HG02981 (cell line): ENCODE data around the gene GANAB.
"Not testable (repeated sequence)": the region's sequence is repeated elsewhere in the genome, so short reads cannot be mapped to it uniquely, and the experiment has no call there.

ENCODE experiments used
- ATAC-seq: cut with Tn5 transposase; IDR thresholded peaks from one replicate; pipeline ENCODE4 v1.9.1; 2021; ENCODE audit warnings: mild to moderate bottlenecking, moderate library complexity; ENCODE audit not compliant: unreplicated experiment

Gene GANAB

DNA sequence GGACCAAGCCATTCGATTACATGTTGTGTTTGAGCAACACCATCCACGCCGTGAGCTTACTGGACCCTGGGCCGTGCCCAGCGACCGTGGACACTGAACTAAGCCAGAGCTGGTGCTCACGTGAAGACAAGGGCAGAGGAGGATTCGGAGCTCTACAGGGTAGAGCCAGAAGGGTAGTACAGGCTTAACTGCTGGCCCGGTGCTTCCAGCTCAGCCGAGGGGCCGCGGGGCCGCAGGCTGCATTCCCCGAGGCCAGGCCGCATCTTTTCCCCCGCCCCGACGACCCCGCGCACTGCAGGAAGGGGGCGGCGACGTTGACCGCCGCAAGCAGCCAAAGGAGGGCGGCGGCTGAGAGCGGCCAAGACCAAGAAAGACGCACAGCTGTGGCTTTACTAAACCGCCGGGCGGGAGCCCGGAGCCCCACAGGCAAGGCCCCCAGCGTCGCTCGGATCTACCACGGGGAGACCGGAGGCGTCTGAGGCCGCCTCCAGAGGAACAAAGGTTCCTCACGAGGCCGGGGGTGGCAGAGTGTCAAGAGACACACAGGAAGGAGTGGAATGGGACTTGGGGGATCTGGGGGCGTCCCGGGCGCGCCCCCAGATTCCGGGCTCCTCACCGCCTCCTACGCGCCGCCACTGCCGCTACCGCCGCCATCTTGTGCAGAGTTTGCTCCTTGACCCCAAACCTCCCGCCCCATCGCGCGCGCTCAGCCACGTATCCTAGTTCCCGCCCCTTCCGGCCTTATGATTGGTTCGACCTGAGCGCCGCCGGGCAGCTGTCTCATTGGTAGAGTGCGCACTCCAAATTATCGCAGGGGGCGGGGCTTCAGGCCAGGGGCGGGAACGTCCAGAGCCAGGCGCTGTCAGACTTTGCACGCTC is at the start of gene GANAB:
Gene GANAB (minus strand): TSS at position 668 of the 879 bp plus-strand sequence. CDS start 14 bp downstream, at position 654.
- peak; percentile 95 for ATAC-seq

DNA sequence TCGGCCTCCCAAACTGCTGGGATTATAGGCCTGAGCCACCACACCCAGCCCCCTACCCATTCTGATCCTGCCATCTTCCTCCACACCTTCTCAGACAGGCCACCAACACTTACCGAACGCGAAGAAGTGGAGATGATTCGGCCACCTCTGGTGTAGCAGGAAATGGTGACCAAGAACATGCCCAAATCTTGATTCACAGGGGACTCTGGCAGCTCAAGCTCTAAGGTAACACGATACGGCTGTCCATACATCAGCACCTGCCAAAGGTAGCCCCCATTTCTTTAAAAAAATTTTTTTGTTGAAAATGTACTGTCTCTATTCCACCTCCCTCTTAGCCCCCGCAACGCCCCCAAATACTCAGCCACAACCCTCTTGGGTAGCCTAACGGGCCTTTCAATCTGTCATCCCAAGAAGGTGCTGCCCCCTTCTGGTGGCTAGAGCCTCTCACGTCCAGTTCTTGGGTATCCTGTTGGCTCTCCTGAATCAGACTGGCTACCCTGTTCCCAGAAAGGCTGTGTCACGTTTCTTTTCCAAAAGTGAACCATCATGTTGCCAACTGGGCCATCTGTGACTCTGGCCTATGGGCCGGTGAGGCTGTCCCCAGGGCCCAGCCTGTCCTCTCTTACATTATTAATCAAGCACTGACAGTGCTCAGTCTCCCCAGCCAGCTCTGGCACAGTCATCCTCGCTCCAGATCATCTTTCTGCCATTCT is 48.2 kb upstream of the GANAB start:
- ATAC-seq, result no peak

DNA sequence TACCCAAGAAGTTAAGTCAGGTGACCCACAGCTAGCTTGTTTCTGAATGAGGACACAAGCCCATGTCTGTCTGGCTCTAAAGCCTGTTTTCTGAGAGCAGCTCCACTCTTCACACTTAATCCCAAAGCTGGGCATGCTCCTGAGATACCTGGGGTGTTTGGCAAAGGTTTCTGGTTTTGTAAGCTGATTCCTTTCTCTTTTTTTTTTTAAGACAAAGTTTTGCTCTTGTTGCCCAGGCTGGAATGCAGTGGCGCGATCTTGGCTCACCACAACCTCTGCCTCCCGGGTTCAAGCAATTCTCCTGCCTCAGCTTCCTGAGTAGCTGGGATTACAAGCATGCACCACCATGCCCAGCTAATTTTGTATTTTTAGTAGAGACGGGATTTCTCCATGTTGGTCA is 47.2 kb upstream of the GANAB start:
- not testable (repeated sequence) for ATAC-seq

DNA sequence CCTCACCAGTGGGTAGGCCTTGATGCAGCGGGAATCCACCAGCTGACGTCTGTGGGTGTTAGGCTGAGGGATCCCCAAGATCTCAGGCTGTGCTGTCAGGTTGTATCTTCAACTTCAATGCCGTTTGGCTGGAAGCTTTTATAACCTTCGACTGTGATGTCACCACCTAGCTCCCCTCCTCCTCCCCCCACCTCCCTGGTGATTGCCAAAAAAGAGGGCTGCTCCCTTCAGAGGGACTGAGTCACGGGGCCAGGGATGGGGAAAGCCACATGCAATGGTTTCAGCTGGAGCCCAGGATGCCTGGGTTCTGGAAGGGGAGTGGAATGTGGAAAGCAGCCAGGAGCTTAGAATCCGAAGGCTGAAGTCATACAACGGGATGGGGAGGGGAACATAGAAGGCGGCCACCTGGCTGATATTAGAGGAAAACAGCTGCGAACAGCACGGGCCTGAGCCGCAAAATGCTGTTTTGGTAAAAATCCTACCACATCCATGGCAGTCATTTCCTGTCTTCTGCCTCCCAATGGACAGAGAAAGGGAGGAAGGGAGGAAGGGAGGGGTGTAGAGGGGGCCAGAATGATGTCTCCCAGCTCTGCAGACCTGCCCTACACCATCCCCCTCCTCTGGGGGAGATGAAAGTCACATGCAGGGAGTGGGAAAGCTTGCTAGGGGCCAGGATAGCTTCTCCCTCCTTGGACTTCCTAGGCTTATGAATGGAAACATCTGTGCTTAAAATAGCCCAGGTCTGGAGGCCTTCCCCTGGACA is 43.2 kb upstream of the GANAB start, which contains the start of gene LRRN4CL:
Gene LRRN4CL (minus strand): TSS at position 110 of the 763 bp plus-strand sequence. CDS start 1,022 bp downstream, outside the sequence.
- no peak for ATAC-seq

DNA sequence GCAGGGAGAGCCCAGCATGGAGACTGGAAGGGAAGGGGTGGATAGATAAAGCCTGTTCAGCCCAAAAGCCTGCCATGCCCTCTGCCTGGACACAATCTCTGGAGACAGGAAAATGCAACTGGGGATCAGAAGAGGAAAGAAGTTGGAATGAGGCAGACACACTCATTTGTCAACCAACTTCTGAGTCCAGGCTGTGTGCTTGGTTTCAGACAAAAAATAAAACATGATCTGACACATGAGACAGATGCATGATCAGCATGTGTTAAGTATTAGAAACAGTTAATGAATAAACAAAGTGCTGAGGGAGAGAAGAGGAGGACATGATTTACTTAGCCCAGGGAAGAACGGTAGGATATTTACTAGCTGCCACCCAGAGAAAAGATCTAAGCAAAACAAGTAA is 42.1 kb upstream of the GANAB start:
- no peak for ATAC-seq

DNA sequence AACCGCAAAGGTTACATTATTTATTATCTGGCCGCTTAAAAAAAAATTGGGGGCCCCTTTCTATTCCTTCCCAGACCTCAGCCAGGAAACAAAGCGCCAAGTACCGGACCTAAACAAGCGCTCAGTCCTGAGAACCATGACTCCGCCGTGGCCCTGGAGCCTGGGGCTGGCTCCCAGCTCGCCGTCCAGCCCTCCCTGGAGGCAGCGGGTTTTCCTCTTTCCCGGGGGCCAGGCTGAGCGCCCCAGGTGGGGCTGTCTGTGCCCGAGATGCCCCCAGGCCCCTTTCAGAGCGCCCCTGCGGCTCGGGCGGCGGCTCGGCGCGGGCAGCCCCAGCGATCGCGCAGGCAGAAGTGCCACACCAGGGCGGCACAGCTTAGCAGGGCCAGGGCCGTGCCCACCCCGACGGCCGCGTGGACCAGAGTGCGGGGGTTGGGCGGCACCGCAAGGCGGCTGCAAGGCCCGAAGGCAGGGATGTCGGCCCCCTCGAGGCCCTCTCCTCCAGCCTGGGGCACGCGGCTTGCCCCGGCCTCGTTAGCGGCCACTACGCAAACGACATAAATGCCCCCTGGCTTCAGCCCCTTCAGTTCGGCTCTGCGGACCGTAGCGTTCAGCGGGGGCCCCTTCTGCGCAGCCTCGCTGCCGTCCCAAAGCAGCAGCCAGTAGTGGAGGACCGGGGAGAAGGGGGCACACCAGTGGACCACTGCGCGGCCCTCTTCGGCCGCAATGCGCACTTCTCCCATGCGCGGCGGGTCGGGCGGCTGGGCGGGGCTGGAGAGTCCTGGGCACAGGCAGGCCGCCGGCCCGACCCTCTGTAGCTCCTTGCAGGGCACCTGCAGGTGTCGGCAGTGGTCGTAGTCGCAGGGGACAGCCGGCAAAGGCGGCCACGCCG is 41.3 kb upstream of the GANAB start:
- no peak for ATAC-seq

DNA sequence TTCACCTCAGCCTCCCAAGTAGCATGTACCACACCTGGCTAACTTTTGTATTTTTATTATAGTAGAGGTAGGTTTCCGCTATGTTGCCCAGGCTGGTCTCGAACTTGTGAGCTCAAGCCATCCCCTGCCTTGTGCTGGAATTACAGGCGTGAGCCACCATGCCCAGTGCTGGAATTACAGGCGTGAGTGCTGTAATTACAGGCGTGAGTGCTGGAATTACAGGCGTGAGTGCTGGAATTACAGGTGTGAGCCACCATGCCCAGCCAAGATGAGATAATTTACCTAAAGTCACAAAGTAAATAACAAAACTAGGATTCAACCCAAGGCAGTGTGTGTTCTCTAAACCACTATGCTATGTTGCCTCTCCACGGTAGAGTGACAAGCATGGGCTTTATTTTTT is 36.1 kb upstream of the GANAB start:
- no peak for ATAC-seq

DNA sequence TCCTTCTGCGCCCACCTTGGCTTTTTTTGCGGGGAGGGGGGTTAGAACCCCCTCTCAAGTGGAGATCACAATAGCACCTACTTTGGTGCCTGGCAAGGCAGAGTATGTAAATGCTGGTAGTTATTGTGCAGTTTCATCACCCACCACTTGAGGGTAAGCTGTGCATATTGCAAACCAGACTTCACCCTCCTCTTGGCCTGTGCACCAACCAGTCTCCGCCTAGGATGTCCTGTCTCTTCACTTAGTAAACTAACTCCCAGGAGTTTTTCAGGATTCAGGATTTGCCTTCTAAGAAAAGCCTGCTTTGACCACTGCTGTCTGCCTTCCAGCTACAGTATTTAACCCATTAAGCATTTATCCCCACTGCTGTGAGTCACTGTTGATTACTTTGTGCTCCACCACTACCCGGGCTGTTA is 34.4 kb upstream of the GANAB start:
- ATAC-seq, result peak; percentile 62

DNA sequence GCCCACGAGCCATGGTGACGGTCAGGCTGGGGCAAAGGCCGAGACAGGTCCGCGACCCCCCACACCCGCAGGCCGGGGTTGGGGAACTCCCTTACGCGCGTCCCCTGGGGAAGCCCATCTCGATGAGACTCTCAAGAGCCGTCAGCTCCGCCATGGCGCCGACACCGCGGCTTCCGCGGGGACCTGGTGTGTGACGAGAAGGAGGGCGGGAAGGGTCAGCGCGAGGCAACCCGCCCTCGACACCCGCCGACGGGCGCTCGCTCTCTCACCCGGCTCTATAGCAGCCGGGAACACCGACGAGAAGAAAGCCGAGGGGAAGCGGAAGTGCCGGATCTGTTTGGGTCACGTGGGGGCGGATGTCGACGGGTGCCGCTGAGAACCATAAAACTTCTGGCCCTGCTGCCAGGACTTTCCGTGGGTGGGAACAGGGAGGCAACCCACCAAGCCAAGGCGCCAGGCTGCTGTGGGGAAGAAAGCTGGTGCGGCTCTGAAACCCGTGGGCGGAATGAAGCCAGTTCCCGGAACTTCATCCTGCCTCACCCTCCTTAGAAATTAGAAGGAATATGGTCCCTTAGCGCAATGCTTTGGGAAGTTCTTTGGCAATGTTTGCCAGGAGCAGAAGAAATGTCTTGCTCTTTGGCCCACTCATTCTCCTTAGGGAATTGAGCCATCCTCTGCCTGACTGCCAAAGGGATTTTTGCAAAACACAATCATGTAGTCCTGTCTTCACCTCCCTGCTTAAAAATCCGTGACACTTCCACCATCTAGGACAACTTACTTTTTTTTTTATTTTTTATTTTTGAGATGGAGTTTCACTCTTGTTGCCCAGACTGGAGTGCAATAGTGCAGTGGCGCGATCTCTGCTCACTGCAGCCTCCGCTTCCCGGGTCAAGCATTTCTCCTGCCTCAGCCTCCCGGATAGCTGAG is 32.6 kb upstream of the GANAB start, which contains the start of gene UBXN1:
Gene UBXN1 (minus strand): TSS at position 304 of the 927 bp plus-strand sequence. CDS start 150 bp downstream, at position 154.
- peak; percentile 74 for ATAC-seq

DNA sequence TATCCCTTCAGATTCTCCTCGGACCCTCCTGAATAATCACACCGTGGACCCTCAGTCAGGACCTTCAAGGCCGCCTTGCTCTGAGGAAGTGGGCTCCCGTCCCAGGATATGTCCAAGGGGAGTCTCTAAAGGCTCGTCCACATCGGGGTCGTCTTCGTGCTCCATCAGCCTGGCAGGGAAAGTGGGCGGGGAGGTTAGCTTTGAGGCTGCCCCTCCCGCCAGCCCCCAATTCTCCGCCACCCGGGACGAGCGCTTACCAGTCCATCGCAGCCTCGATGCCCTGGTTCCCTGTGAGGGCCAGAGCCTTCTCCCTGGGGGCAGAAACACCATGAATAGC is 32.0 kb upstream of the GANAB start:
- peak; percentile 6 for ATAC-seq

DNA sequence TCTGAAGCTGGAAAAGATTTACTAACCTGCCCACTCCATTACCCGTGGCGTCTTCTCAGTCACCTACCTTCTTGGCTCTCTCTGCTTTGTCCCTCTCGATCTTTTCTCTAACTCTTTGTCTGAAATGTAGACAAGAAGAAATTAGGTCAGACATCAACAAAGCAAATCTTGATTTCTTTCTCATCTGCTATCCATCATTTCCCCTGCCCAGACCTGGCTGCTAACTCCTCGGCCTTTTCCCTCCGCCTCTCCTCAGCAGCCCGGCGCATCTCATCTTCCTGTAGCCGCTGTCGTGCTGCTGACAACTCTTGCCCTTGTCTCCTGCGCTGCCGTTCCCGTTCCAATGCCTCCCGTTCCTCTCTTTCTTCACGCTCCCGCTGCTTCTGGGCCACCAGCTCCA is 31.3 kb upstream of the GANAB start:
- no peak for ATAC-seq

DNA sequence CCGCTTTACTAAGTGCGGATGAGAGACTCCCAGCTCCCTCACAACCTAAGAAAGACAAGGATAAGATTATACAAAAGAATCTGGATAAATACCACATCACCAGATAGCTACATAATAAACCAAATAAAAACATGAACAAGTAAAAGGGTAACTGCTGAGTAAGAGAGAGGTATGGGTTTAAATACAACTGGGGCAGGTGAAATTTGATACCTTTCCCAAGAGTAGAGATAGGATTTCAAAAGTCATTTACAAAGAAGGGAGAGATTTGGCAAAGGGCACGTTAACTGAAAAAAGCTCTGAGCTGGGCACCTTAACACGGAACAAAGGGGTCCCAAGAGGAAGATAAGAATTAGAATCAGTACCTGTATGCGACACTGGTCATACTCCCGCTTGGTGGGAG is 30.7 kb upstream of the GANAB start:
- no peak for ATAC-seq

DNA sequence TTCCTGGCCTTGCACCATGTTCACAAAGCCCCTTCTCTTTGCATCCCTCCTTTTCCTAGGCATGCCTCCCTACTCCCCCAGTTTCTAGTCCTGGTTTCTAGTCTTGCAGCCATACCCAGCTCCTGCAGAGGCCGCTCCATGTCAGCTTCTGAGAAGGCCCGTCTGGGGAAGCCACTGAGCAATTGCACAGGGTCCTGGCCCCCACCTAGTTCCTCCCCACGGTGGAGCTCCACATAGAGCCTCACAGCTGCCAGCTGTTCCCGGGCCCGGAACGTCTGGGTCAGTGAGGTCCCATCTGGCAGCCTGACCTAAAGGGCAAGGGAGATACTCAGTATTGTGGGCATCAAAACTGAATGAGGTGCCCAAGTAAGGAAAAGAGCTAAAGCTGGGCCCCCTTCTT is 30.3 kb upstream of the GANAB start:
- ATAC-seq, result no peak

DNA sequence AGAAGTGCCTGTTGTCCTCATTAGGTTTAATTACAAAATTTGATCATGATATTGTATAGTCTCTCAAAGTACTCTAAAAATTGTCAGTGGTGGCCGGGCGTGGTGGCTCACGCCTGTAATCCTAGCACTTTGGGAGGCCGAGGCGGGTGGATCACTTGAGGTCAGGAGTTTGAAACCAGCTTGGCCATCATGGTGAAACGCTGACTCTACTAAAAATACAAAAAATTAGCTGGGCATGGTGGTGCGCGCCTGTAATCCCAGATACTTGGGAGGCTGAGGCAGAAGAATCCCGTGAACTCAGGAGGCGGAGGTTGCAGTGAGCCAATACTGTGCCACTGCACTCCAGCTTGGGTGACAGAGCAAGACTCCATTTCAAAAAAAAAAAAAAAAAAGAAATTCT is 29.0 kb upstream of the GANAB start:
- not testable (repeated sequence) for ATAC-seq

DNA sequence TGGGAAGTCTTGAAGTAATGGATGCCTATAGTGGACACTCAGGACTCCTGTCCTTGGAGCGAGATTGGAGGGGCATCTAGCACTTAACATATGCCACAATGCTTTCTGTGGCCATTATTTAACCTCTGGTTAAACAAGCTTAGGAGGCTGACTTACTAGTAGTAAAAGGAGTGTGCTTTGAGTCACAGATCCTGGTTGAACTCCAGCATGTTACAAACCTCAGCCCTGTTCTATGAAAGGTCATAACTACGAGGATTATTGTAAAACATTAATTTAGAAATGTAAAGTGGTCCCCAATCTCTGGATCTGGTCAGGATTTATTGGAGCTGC is 26.7 kb upstream of the GANAB start:
- no peak for ATAC-seq

DNA sequence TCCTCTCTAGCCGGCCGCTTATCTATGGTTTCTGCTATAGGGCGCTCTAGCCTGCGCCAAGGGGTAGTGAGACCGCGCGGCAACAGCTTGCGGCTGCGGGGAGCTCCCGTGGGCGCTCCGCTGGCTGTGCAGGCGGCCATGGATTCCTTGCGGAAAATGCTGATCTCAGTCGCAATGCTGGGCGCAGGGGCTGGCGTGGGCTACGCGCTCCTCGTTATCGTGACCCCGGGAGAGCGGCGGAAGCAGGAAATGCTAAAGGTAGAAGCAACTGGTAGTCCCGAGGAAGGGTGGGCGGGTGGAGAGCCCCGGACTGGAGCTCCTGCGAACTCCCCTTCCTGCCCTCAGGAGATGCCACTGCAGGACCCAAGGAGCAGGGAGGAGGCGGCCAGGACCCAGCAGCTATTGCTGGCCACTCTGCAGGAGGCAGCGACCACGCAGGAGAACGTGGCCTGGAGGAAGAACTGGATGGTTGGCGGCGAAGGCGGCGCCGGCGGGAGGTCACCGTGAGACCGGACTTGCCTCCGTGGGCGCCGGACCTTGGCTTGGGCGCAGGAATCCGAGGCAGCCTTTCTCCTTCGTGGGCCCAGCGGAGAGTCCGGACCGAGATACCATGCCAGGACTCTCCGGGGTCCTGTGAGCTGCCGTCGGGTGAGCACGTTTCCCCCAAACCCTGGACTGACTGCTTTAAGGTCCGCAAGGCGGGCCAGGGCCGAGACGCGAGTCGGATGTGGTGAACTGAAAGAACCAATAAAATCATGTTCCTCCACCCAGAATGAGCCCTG is 25.4 kb upstream of the GANAB start, which contains the start of the genes LBHD1 and UQCC3:
Gene LBHD1 (minus strand): TSS at position 660 of the 782 bp plus-strand sequence. CDS start 2,236 bp downstream, outside the sequence.
Gene UQCC3 (plus strand): TSS at position 66 of the 782 bp plus-strand sequence. CDS start 73 bp downstream, at position 139.
- peak; percentile 78 for ATAC-seq

DNA sequence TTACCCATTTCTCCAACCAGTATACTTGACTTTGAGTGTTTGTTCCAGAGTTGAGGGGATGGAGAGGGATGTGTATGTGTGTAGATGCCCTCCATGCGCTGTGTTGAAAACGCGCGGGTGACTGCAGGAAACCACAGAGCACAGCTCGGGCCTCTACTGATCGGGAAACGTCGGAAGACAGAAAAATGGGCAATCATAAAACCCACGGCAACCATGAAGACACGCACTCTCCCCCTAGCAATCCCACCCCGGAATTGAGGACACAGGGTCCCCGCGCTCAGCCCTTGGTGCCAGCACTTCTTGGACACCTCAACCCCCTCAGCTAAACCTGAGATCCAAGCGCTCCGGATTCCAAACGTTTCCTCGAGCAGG is 24.8 kb upstream of the GANAB start:
- peak; percentile 3 for ATAC-seq
